ENCODE measurements around the gene CHST11.

DNA sequence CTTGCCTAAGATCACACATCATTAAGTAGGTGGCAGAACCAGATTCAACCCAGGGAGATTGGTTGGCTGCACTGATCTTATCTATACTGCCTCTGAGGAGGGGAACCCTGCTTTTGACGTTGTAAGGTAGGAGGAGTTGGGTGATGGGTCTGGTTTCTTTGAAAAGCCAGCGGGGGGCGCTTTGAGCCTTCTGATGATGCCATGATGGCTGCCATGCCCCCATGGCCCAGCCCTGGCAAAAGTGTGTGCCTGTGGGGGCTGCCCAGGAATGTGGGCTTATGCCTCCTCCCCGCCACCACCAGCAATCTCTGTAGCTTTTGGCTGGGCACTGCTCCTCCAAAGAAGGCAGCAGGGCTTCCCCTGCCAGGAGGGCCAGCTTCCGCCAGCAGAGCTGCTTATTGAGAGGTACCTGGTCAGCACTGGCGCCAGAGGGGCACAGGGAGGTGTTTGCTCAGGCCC, 277.0 kb downstream of the CHST11 start:
- TF ChIP-seq, protein P1, sequence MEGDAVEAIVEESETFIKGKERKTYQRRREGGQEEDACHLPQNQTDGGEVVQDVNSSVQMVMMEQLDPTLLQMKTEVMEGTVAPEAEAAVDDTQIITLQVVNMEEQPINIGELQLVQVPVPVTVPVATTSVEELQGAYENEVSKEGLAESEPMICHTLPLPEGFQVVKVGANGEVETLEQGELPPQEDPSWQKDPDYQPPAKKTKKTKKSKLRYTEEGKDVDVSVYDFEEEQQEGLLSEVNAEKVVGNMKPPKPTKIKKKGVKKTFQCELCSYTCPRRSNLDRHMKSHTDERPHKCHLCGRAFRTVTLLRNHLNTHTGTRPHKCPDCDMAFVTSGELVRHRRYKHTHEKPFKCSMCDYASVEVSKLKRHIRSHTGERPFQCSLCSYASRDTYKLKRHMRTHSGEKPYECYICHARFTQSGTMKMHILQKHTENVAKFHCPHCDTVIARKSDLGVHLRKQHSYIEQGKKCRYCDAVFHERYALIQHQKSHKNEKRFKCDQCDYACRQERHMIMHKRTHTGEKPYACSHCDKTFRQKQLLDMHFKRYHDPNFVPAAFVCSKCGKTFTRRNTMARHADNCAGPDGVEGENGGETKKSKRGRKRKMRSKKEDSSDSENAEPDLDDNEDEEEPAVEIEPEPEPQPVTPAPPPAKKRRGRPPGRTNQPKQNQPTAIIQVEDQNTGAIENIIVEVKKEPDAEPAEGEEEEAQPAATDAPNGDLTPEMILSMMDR (IDR thresholded peaks at IDR 0.05 in 8 of 11, conservative IDR thresholded peaks at IDR 0.05 in 3 of 11), result peak in 2 of 11 experiments; percentile 21 to 31
- TF ChIP-seq POLR2A (IDR thresholded peaks at IDR 0.05) (no peak), POLR2AphosphoS5 (IDR thresholded peaks at IDR 0.05) (no peak)

Measured in spleen (tissue), 7 donors.